ENCODE data around the gene CPT1B.

Gene CPT1B

DNA sequence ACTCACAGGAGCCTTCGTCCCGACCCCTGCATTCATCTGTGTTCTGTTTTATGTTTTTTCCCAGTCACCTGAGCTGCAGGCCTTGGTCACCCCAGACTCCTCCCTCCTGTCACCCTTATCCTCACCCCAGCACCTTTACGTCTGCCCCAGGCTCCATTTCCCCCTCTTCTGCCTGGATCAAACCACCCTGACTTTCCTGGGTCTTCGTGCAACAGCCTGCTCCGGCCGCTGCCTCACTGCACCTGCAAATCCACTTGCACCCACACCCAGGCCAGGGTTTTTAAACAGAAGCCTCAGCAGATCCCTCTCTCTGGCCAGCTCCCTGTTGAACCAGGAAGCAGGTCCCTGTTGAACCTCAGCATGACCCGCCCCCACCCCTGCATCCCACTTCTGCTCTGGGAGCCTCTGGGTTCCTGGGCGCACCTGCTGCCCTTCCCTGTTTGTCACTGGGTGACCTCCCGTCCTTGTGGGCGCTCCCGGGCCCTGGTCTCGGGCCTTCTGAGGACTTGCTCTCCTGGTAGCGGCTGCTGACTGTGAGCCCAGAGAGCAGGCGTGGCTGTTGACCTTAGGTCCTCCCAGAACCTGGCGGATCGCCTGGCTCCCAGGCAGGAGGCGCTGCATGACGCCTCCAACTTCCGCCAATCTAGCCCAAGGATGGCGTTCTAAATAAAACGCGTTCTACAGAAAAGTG lies 35.2 kb upstream of the CPT1B start:
- Histone ChIP-seq H3K4me1 (ENCODE audit: control insufficient read depth in 2 of 2, insufficient read depth in 1 of 2, low read depth in 1 of 2, low read length in 2 of 2) (peaks cover 0 to 3% of the 10 kb centered on the region in 2 donors), H3K9me3 (replicated peaks in 1 of 2; ENCODE audit: control insufficient read depth in 2 of 2, insufficient read depth in 1 of 2, low read depth in 1 of 2, low read length in 2 of 2) (no peaks in the 10 kb centered on the region), H2BK12ac (ENCODE audit: low read length) (no peak overlapping the region), H3K4me2 (ENCODE audit: insufficient read depth, low read length, poor library complexity, severe bottlenecking) (no peak overlapping the region), H3K4me3 (ENCODE audit: low read length in 2 of 2) (no peak overlapping the region), H4K8ac (ENCODE audit: low read depth, low read length) (no peak overlapping the region), H2AFZ (ENCODE audit: low read length) (no peak overlapping the region), H3K9ac (ENCODE audit: low read depth, low read length, poor library complexity) (no peak overlapping the region), H2AK5ac (ENCODE audit: low read depth, low read length) (peak overlapping the region; percentile 79), H3K27ac (replicated peaks; ENCODE audit: low read length) (no peak overlapping the region), H3K14ac (ENCODE audit: low read length) (no peak overlapping the region), H3K79me1 (ENCODE audit: low read depth, low read length) (no peaks in the 10 kb centered on the region), H3K27me3 (ENCODE audit: control insufficient read depth in 3 of 3, insufficient read depth in 3 of 3, low read depth in 1 of 3, low read length in 3 of 3) (peaks cover 0 to 2% (median 0%) of the 10 kb centered on the region in 3 experiments), H3K18ac (ENCODE audit: low read length) (no peak overlapping the region), H4K91ac (ENCODE audit: low read depth, low read length, poor library complexity) (no peak overlapping the region), H2BK5ac (ENCODE audit: low read length) (no peak overlapping the region), H3K36me3 (replicated peaks in 1 of 2; ENCODE audit: control insufficient read depth in 2 of 2, insufficient read depth in 2 of 2, low read length in 2 of 2) (peaks cover 0 to 4% of the 10 kb centered on the region in 2 donors), H2BK120ac (ENCODE audit: low read depth, low read length) (peak overlapping the region; percentile 41), H3K4ac (ENCODE audit: low read length) (no peak overlapping the region), H3K23ac (ENCODE audit: low read depth, low read length, poor library complexity) (peak overlapping the region; percentile 81), H2BK15ac (ENCODE audit: low read length) (peak overlapping the region; percentile 30)
- no CpG with 5 or more reads among the region's 22 CpGs for WGBS, 2 donors (ENCODE audit: extremely low coverage in 2 of 2, insufficient read length in 2 of 2, insufficient replicate concordance in 1 of 2)
- DNase-seq (ENCODE audit: low spot score): no peak

DNA sequence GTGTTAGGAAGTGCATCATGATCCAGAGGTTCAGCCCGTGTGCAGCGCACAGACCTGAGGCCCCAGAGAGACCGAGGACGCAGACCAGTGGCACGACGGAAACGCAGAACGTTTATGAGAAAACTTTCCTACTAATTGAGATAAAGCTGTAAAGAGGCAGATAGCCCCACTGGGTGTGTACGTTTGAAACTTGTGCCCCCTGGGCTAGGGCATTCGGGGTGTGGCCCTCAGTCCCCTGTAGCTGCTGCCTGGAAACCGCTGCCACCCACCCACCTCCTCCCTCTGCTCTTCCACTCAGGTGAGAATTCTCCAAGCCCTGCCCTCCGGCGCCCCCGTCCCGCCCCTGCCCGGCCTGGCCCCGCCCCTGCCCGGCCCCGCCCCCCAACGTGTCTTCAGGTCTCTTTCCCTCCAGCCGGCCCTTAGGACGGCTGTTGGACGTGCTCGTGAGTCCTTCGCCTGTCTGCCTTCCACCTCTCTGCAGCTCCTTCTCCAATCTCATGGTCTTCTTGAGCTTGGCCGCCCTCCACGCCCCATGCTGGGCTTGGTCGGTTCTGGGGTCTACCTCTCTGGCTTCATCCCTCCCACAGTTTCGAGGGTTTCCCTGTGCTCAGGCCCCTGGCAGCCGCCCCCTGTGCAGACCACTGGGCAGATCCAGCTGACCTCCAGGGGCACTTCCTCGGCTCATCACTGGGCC lies 34.4 kb upstream of the CPT1B start:
- H2BK12ac ChIP-seq (ENCODE audit: low read length): no peak overlapping the region
- no peak overlapping the region for H3K4me3 ChIP-seq (ENCODE audit: low read length in 2 of 2)
- no peak overlapping the region for H3K18ac ChIP-seq (ENCODE audit: low read length)
- H3K4ac ChIP-seq (ENCODE audit: low read length): no peak overlapping the region
- H3K14ac ChIP-seq (ENCODE audit: low read length): peak overlapping the region; percentile 71
- peak overlapping the region; percentile 41 for H2BK120ac ChIP-seq (ENCODE audit: low read depth, low read length)
- H4K91ac ChIP-seq (ENCODE audit: low read depth, low read length, poor library complexity): no peak overlapping the region
- no peaks in the 10 kb centered on the region for H3K79me1 ChIP-seq (ENCODE audit: low read depth, low read length)
- no CpG with 5 or more reads among the region's 31 CpGs for WGBS, 2 donors (ENCODE audit: extremely low coverage in 2 of 2, insufficient read length in 2 of 2, insufficient replicate concordance in 1 of 2)
- peak overlapping the region; percentile 79 for H2AK5ac ChIP-seq (ENCODE audit: low read depth, low read length)
- H3K9me3 ChIP-seq (replicated peaks in 1 of 2; ENCODE audit: control insufficient read depth in 2 of 2, insufficient read depth in 1 of 2, low read depth in 1 of 2, low read length in 2 of 2): no peaks in the 10 kb centered on the region
- no peak overlapping the region for H2AFZ ChIP-seq (ENCODE audit: low read length)
- peaks cover 0 to 7% of the 10 kb centered on the region in 2 donors for H3K36me3 ChIP-seq (replicated peaks in 1 of 2; ENCODE audit: control insufficient read depth in 2 of 2, insufficient read depth in 2 of 2, low read length in 2 of 2)
- no peak overlapping the region for H4K8ac ChIP-seq (ENCODE audit: low read depth, low read length)
- H2BK5ac ChIP-seq (ENCODE audit: low read length): peak overlapping the region; percentile 22
- peak overlapping the region; percentile 77 for H3K9ac ChIP-seq (ENCODE audit: low read depth, low read length, poor library complexity)
- no peak overlapping the region for H3K4me2 ChIP-seq (ENCODE audit: insufficient read depth, low read length, poor library complexity, severe bottlenecking)
- DNase-seq (ENCODE audit: low spot score): no peak
- peak overlapping the region; percentile 81 for H3K23ac ChIP-seq (ENCODE audit: low read depth, low read length, poor library complexity)
- peak overlapping the region; percentile 30 for H2BK15ac ChIP-seq (ENCODE audit: low read length)
- H3K27ac ChIP-seq (replicated peaks; ENCODE audit: low read length): no peak overlapping the region
- H3K27me3 ChIP-seq (ENCODE audit: control insufficient read depth in 3 of 3, insufficient read depth in 3 of 3, low read depth in 1 of 3, low read length in 3 of 3): peaks cover 0 to 2% (median 0%) of the 10 kb centered on the region in 3 experiments
- H3K4me1 ChIP-seq (ENCODE audit: control insufficient read depth in 2 of 2, insufficient read depth in 1 of 2, low read depth in 1 of 2, low read length in 2 of 2): peaks cover 0 to 3% of the 10 kb centered on the region in 2 donors

DNA sequence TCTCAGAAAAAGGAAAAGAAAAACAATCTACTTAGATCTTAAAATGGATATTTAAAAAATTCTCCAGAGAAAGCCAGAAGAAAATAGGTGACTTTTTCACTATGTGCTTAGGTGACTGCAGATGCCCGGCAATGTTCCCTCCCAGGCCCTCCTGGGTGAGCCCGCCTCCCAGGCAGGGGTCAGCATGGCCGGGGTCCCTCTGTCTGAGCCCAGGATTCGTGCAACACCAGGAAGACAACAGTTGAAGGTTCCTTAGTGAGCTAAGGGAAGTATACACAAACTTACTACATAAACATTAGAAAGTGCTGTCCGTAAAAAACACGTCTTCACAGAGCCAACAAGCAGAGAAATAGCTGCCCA lies 33.9 kb upstream of the CPT1B start:
- H2BK120ac ChIP-seq (ENCODE audit: low read depth, low read length): no peak overlapping the region
- no peak overlapping the region for H3K4ac ChIP-seq (ENCODE audit: low read length)
- DNase-seq (ENCODE audit: low spot score): no peak
- H2BK15ac ChIP-seq (ENCODE audit: low read length): no peak overlapping the region
- H3K4me1 ChIP-seq (ENCODE audit: control insufficient read depth in 2 of 2, insufficient read depth in 1 of 2, low read depth in 1 of 2, low read length in 2 of 2): peaks cover 0 to 3% of the 10 kb centered on the region in 2 donors
- no peak overlapping the region for H3K27ac ChIP-seq (replicated peaks; ENCODE audit: low read length)
- H3K23ac ChIP-seq (ENCODE audit: low read depth, low read length, poor library complexity): peak overlapping the region; percentile 73
- no CpG with 5 or more reads among the region's 6 CpGs for WGBS, 2 donors (ENCODE audit: extremely low coverage in 2 of 2, insufficient read length in 2 of 2, insufficient replicate concordance in 1 of 2)
- no peak overlapping the region for H3K18ac ChIP-seq (ENCODE audit: low read length)
- H3K9me3 ChIP-seq (replicated peaks in 1 of 2; ENCODE audit: control insufficient read depth in 2 of 2, insufficient read depth in 1 of 2, low read depth in 1 of 2, low read length in 2 of 2): no peaks in the 10 kb centered on the region
- no peak overlapping the region for H4K8ac ChIP-seq (ENCODE audit: low read depth, low read length)
- no peak overlapping the region for H3K9ac ChIP-seq (ENCODE audit: low read depth, low read length, poor library complexity)
- H2AFZ ChIP-seq (ENCODE audit: low read length): no peak overlapping the region
- no peak overlapping the region for H2BK12ac ChIP-seq (ENCODE audit: low read length)
- H3K4me2 ChIP-seq (ENCODE audit: insufficient read depth, low read length, poor library complexity, severe bottlenecking): no peak overlapping the region
- peak overlapping the region; percentile 71 for H3K14ac ChIP-seq (ENCODE audit: low read length)
- H3K4me3 ChIP-seq (ENCODE audit: low read length in 2 of 2): no peak overlapping the region
- peaks cover 0 to 5% (median 0%) of the 10 kb centered on the region in 3 experiments for H3K27me3 ChIP-seq (ENCODE audit: control insufficient read depth in 3 of 3, insufficient read depth in 3 of 3, low read depth in 1 of 3, low read length in 3 of 3)
- no peak overlapping the region for H2AK5ac ChIP-seq (ENCODE audit: low read depth, low read length)
- no peak overlapping the region for H4K91ac ChIP-seq (ENCODE audit: low read depth, low read length, poor library complexity)
- no peaks in the 10 kb centered on the region for H3K79me1 ChIP-seq (ENCODE audit: low read depth, low read length)
- no peak overlapping the region for H2BK5ac ChIP-seq (ENCODE audit: low read length)
- peaks cover 0 to 11% of the 10 kb centered on the region in 2 donors for H3K36me3 ChIP-seq (replicated peaks in 1 of 2; ENCODE audit: control insufficient read depth in 2 of 2, insufficient read depth in 2 of 2, low read length in 2 of 2)

DNA sequence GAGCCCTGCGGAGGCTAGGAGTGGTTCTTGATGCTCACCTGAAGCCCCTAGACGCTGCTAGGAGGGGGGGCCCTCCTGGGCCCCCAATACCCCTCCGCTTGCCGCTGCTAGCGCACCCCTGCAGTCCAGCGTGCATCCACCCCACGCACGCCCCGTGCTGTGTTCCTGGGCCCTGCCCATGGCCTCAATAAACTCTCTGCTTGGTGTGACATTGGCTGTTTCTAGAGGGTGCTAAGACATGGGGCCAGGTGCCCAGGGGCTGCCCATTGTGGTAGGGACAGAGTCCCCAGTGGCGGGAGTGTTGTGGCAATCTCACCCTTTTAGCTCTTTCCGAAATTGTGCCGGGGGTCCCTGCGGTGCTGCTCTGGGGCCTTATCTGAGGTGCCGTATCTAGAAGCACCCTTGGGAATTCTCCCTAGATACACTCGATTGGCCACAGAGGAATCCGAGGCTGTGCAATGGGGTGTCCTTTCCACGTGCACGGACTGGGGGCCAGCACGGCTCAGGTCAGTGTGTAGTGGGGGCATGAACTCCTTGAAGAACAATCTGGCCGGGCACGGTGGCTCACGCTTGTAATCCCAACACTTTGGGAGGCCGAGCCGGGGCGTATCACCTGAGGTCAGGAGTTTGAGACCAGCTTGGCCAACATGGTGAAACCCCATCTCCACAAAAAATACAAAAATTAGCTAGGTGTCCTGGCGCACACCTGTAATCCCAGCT lies 33.3 kb upstream of the CPT1B start:
- no peak overlapping the region for H4K8ac ChIP-seq (ENCODE audit: low read depth, low read length)
- H3K4ac ChIP-seq (ENCODE audit: low read length): no peak overlapping the region
- no peak overlapping the region for H3K27ac ChIP-seq (replicated peaks; ENCODE audit: low read length)
- no peak overlapping the region for H2AK5ac ChIP-seq (ENCODE audit: low read depth, low read length)
- H2BK5ac ChIP-seq (ENCODE audit: low read length): no peak overlapping the region
- H3K79me1 ChIP-seq (ENCODE audit: low read depth, low read length): no peaks in the 10 kb centered on the region
- no CpG with 5 or more reads among the region's 26 CpGs for WGBS, 2 donors (ENCODE audit: extremely low coverage in 2 of 2, insufficient read length in 2 of 2, insufficient replicate concordance in 1 of 2)
- peak overlapping the region; percentile 26 for H2BK15ac ChIP-seq (ENCODE audit: low read length)
- H2BK120ac ChIP-seq (ENCODE audit: low read depth, low read length): no peak overlapping the region
- no peak overlapping the region for H4K91ac ChIP-seq (ENCODE audit: low read depth, low read length, poor library complexity)
- no peak overlapping the region for H3K9ac ChIP-seq (ENCODE audit: low read depth, low read length, poor library complexity)
- peaks cover 0 to 14% of the 10 kb centered on the region in 2 donors for H3K36me3 ChIP-seq (replicated peaks in 1 of 2; ENCODE audit: control insufficient read depth in 2 of 2, insufficient read depth in 2 of 2, low read length in 2 of 2)
- no peak overlapping the region for H3K23ac ChIP-seq (ENCODE audit: low read depth, low read length, poor library complexity)
- H3K4me3 ChIP-seq (ENCODE audit: low read length in 2 of 2): no peak overlapping the region
- no peak overlapping the region for H2BK12ac ChIP-seq (ENCODE audit: low read length)
- no peak overlapping the region for H3K14ac ChIP-seq (ENCODE audit: low read length)
- no peaks in the 10 kb centered on the region for H3K9me3 ChIP-seq (replicated peaks in 1 of 2; ENCODE audit: control insufficient read depth in 2 of 2, insufficient read depth in 1 of 2, low read depth in 1 of 2, low read length in 2 of 2)
- no peak overlapping the region for H2AFZ ChIP-seq (ENCODE audit: low read length)
- no peak overlapping the region for H3K18ac ChIP-seq (ENCODE audit: low read length)
- no peak for DNase-seq (ENCODE audit: low spot score)
- H3K4me2 ChIP-seq (ENCODE audit: insufficient read depth, low read length, poor library complexity, severe bottlenecking): no peak overlapping the region
- peaks cover 0 to 5% (median 0%) of the 10 kb centered on the region in 3 experiments for H3K27me3 ChIP-seq (ENCODE audit: control insufficient read depth in 3 of 3, insufficient read depth in 3 of 3, low read depth in 1 of 3, low read length in 3 of 3)
- H3K4me1 ChIP-seq (ENCODE audit: control insufficient read depth in 2 of 2, insufficient read depth in 1 of 2, low read depth in 1 of 2, low read length in 2 of 2): peaks cover 0 to 3% of the 10 kb centered on the region in 2 donors
